22Rv1 (cell line): Measurements from ENCODE around the gene NEU4.

Experiments
- CTCF ChIP-seq: fragments of 450-650 bp; IDR thresholded peaks from 2 replicates; pipeline ENCODE4 v1.5.1; 2017; ENCODE audit warnings: mild to moderate bottlenecking
- ZFX ChIP-seq: fragments of 450-650 bp; IDR thresholded peaks from 2 replicates; pipeline ENCODE4 v1.6.1; 2017; ENCODE audit warnings: antibody characterized with exemption, borderline replicate concordance

DNA sequence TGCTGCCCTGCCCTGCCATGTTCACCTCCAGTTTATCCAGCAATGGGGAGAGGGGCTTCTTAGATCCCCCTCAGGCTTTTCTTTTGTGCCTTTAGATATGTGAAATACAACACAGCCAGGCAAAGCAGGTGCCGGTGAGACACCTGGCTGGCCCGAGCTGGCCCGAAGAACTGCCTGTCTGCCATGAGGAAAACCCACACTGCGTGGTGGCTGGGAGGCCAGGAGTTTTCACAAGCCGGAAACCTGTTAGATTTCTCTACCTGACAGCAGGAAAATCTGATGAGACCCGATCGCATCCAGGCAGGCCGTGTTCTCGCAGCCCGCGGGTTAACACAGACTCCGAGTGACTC lies 38.1 kb upstream of the NEU4 start:
- TF ChIP-seq CTCF (no peak), ZFX (no peak)
